NT2/D1 (cell line): ENCODE measurements around the gene LCORL.

Experiments
- SUZ12 ChIP-seq: IDR thresholded peaks from 2 replicates; pipeline ENCODE4 v1.6.1; 2011; ENCODE audit not compliant: insufficient read length, insufficient read depth; ENCODE audit errors: extremely low read depth
- YY1 ChIP-seq: IDR thresholded peaks from 2 replicates; pipeline ENCODE4 v1.6.1; 2011; ENCODE audit not compliant: insufficient read length, insufficient read depth
- ZNF274 ChIP-seq: IDR thresholded peaks from 2 replicates; pipeline ENCODE4 v1.6.1; 2011; ENCODE audit warnings: mild to moderate bottlenecking, low read depth, low read length

GRCh38 chr4:17956245-17956644 lies 65.3 kb downstream of the LCORL start:
- TF ChIP-seq ZNF274 (no peak), YY1 (no peak), SUZ12 (no peak)
